ENCODE results near the gene HUWE1. TPM values are rescaled to one million over a fixed set of nuclear protein-coding genes. Genes with fewer than 3 reads are reported as not detected.

Gene HUWE1, protein sequence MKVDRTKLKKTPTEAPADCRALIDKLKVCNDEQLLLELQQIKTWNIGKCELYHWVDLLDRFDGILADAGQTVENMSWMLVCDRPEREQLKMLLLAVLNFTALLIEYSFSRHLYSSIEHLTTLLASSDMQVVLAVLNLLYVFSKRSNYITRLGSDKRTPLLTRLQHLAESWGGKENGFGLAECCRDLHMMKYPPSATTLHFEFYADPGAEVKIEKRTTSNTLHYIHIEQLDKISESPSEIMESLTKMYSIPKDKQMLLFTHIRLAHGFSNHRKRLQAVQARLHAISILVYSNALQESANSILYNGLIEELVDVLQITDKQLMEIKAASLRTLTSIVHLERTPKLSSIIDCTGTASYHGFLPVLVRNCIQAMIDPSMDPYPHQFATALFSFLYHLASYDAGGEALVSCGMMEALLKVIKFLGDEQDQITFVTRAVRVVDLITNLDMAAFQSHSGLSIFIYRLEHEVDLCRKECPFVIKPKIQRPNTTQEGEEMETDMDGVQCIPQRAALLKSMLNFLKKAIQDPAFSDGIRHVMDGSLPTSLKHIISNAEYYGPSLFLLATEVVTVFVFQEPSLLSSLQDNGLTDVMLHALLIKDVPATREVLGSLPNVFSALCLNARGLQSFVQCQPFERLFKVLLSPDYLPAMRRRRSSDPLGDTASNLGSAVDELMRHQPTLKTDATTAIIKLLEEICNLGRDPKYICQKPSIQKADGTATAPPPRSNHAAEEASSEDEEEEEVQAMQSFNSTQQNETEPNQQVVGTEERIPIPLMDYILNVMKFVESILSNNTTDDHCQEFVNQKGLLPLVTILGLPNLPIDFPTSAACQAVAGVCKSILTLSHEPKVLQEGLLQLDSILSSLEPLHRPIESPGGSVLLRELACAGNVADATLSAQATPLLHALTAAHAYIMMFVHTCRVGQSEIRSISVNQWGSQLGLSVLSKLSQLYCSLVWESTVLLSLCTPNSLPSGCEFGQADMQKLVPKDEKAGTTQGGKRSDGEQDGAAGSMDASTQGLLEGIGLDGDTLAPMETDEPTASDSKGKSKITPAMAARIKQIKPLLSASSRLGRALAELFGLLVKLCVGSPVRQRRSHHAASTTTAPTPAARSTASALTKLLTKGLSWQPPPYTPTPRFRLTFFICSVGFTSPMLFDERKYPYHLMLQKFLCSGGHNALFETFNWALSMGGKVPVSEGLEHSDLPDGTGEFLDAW (N-terminal part only)
- total RNA-seq = 106 and 179 TPM in 2 replicates

DNA sequence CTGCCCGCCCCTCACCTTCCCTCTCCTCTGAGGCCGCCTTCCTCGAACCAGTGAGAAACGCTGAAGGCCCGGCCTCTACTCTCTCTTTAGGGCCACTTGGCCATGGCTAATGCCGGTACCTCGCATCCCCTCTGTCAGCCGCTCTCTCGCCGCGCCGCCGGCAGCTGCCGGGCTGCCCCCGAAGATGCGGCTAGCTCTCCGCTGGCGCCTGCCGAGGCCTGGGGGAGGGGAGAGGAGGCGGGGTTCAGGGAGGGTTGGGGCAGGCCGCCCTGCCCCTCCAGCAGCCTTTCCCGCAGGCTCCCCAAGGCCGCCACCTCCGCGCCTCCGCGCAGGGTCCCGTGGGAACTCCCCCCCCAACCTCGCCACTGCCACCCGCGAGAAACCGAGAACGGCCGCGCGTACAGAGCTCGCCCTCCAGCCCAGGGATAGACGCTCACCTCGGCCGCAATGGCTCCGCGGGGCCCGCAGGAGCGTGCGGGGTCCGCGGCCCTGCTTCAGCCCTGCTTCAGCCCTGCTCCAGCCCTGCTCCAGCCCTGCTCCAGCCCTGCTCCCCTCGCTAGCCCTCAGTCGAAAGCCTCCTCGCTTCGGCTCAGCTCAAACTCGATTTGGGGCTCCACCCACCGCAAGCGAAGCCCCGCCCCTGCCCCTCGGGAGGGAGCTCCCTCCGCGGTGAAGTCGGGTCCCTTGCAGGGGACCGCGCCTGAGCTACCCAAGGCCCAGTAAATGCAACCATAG, at the start of gene HUWE1:
Gene HUWE1, minus strand, starts transcription at position 569 of the 735 bp plus-strand sequence. CDS start 32,612 bp downstream, outside the sequence.

